HG03521 (cell line): Measurements from ENCODE around the gene PKP1.

Source experiments
- ATAC-seq: cut with Tn5 transposase; IDR thresholded peaks from one replicate; pipeline ENCODE4 v1.9.1; 2021; ENCODE audit warnings: mild to moderate bottlenecking, moderate library complexity; ENCODE audit not compliant: unreplicated experiment

The PKP1 gene

DNA sequence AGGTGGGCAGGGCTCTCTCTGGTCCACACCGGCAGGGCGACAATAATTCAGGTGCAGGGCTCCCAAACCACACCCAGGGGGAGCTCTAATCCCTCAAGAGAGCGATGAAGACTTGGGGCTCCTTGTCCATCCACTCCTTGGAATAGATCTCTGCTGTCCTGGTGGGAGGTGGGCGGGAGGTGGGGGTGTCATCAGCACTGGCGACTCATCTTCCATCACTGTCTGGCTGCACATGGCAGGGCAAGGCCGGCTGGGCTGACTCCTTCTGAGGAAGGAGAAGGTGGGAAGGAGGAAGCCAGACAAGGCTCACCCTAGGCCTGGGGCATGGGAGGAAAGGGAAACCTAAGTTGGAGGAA, 64.9 kb downstream of the PKP1 start:
- ATAC-seq = peak; percentile 43

DNA sequence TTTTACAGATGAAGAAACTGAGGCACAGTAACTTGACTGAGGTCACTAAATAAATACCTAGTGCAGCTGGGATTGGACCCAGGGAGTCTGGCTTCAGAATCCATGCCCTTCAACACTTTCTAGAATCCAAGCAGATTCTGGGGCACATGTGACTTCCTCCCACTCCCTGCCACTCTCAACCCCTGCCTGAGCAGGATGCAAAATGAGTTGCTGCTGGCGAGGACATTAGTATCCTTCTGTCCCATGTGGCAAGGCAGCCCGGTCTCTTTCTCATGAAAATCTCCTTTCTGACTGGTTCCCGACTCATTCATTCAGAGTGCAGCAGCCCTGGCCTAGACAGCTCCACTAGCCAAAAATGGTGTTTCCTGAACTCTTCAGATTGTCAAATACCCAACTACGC, 65.8 kb downstream of the PKP1 start:
- no peak for ATAC-seq

DNA sequence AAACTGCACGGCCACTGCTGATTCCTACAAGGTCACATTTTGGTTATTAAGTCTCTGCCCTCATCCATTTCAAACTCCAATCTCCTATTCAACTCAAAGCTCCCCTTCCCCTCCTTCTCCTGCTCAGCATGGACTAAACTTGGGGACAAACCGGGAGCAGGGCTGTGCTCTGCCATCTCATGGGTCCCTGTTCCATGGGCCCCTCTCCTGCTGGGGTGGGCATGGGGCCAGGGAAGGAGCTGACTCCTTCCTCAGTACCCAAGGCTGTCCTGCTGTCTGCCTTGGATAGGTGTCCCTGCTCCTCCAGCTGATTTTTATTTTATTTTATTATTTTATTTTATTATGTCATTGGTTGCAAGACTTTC, 67.0 kb downstream of the PKP1 start:
- no peak for ATAC-seq

DNA sequence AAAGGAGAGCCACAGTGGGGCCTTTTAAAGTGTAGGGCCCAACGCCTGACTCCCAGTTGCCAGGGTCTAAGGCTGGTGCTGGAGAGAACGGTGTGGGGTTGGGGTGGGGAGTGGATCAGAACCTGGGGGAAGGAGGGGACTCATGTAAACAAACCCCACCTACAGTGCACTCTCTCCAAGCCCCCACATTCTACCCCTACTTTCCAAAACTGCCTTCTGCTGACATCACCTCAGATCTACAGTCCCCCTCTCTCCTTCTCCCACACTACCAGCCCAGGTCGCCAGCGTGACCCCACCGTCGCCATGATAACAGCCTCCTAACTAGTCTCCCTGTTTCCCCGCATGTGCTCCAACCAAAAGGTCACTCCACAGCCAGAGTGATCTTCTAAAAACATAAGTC, 67.6 kb downstream of the PKP1 start:
- ATAC-seq = no peak

DNA sequence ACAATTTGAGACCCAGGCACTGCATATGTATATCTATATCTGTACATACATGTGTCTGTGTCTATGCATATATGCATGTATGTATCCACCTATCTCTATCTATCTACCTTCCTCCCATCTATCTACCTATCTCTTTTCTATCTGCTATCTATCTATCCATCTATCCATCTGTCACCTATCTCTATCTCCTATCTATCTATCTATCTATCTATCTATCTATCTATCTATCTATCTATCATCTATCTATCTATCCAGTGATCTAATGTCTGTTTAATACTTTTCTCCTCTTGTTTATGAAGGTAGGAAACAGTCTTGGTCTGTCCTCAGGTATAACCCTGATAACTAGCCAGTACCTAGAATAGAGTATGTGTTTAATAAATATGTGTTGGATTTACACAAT, 68.3 kb downstream of the PKP1 start:
- ATAC-seq = no peak

DNA sequence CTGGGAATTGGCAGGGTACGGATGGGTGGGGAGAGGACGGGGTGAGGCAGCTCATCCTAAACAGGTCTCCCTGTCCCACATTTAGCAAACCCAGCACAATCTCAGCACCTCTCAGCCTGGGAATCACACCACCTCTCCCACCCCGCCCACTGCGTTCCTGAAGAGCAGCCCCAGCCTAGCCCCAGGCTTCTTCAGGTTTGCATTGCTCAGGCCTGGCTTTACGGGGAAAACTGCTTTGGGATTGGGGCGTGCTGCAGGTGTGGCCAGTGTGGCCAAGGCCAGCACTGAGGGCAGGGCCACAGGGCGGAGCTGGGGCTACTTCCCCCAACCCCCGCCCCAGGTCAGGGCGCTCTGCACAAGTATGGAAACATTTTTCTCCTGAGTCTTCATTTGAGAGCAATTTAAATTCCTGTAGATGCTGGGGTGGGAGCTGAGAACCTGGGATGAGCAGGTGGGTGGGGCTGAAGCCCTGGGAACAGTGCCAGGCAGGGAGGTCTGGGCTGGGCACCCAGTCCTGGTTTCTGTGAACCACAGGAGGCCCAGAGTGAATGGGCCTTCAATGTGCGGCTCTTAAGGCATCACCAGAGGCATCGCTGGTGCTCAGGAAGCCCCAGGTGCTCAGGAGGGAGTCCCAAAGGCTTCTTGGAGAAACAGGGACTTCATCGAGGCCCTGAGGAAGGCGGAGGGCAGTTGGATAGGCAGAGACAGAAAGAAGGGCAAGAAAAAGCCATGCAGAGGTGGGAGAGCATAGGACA, 70.1 kb downstream of the PKP1 start:
- ATAC-seq = no peak

DNA sequence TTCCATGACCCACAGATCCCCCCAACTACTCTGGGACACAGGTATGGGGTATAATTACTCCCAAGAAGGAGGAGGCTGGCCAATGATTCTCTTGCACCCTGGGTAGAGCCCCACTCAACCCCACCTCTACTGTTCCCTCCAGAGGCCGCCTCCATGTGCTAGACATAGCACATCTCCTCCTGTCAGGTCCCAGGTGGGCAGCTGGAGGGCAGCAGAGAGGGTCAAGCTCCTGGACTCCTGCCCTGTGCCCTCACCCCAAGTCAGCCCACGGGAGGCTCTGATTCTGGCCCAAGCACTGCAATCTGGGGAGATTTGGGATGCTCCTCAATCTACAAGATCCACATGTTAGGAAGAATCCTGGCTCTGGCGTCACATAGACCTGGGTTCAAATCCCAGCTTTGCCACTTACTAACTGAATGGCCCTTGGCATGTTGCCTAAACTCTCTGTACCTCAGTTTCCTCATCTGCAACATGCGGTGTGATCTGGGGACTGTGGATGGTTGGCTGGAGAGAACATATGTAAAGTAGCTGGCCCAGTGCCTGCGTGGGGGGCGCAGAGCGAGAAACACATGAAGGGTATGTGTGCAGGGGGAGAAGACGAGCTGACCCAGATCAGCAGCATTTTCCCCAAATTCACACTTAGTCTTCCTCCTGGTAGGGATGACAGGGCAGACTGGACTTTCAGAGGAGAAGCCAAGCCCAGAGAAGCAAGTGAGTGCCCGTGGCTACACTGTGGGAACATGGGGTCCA, 71.0 kb downstream of the PKP1 start:
- no peak for ATAC-seq

DNA sequence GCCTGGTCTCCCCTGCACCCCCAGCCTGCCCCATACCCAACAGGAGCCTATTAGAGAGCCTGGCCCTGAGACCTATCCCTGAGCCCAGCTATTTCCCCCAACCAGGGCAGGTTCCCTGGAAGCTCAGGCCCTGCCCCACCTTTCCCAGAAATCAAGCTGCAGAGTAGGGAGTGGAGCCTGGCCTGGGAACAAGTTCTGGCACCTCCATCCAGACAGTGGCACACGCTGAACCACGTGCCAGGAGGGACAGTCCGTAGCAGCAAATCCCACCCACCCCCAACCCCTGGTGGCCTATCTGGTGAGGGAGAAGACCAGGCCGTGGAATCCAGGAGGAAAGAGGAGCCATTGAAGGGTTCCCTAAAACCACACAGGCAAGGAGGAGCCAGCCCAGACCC, 71.6 kb downstream of the PKP1 start:
- ATAC-seq = no peak

DNA sequence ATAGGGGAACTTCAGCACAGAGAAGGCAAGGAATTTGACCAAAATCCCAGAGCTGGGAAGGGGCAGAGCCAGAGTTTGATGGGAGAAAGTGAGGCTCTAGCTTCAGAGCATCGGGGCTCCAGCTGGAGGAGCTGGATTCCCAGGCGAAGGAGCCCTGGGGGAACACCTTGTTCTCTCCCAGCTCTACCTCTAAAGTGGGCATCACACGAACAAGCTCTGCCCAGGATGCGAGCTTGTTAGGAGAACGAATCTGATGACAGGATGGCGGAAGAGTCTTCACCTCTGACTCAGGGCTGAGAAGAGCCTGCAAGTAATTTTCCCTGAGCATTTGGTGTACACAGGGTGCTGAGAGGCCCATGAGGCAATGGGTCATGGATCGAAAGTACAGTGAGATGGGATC, 72.2 kb downstream of the PKP1 start:
- no peak for ATAC-seq

DNA sequence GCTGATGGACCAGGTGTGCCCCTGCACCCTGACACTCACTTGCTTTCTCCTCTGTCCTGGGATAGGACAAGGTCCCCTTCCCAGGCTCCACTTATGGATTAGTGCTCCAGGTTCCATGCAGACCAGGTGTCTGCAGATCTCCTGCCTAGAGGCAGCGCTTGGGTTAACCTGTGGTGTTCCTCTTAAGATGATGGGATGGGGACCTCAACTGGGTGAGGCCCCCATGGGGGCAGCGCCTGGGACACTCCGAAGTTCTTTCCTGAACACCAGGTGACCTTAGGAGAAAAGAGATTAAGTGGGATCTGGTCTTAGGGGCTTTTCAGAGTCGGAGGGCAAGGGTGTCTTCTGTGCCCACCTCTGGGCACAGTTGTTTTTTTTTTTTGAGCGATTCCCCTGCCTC, 72.9 kb downstream of the PKP1 start:
- ATAC-seq = no peak

DNA sequence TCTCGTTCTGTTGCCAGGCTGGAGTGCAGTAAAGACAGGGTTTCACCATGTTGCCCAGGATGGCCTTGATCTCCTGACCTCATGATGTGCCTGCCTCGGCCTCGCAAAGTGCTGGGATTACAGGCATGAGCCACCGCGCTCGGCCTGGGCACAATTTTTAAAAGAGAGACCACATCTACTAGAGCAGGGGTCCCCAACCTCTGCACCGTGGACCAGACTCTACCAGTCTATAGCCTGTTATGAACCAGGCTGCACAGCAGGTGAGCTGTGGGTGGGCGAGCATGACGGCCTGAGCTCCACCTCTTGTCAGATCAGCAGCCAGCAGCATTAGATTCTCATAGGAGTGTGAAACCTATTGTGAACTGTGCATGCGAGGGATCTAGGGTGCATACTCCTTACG, 73.4 kb downstream of the PKP1 start:
- no peak for ATAC-seq

DNA sequence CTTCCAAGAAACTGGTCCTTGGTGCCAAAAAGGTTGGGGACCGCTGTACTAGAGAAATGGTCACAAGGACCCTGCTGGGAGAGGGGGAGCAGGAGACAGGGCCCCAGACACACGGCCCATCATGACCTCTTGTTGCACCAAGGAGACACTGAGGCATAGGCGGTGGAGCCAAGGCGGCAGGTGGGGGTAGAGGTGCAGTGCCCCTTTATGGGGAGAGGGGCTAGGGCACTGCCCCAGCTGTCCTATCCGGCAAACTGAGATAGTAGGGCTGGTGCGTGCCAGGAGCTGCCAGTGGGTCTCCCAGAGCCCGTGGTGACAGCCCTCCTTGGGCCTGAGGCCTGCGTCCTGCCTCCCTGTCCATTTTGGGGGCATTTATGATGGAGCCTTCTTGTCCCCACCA, 73.9 kb downstream of the PKP1 start:
- ATAC-seq = no peak

DNA sequence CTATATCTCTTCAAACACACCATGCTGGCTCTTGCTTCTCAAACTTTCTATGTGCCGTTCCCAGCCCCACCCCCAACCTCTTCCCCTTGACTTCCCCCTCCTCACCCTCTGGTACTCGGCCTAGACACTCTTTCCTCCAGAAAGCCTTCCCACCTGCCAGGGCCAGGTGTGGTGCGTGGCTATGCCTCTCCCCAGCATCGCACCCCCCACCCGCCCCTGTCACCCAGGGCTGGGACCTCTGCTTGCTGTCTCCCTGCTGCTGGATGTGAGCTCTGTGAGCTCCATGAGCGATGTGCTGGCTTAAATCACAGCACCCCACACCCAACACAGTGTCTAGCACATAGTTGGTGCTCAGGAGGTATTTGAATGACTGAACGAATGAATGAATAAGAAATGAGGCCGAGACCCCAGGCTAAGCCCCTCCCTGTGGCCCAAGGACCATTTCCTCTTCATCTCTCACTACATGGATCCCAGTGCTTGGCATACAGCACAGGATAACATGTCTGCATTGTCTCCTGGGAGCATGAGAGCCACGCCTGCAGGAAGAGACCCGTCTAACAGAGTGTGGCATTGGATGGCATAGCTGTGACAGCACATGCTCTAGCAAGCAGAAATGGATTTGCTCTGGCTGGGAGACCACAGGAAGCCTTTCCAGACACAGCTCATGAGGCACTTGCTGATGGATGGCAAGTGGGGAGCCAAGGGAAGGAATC, 74.5 kb downstream of the PKP1 start:
- no peak for ATAC-seq

DNA sequence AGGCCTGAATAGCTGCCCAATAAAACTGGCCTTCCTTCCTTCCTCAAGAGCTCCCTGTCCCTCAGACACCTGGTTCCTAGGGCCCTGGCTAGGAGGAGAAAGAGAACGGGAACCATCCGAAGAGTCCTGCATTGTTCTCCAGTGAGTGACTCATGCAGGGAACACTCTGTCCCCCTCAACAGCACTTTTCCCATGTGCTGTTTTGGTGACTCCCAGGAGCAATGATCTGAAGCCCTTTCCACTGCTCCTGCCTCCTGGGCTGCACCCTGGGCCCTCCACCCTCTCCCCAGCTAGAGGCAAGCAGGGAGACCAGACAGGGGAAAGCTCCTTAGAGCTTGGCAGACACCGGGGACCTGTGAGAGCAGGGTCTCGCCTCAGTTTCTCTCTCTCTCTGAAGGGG, 75.3 kb downstream of the PKP1 start:
- no peak for ATAC-seq

DNA sequence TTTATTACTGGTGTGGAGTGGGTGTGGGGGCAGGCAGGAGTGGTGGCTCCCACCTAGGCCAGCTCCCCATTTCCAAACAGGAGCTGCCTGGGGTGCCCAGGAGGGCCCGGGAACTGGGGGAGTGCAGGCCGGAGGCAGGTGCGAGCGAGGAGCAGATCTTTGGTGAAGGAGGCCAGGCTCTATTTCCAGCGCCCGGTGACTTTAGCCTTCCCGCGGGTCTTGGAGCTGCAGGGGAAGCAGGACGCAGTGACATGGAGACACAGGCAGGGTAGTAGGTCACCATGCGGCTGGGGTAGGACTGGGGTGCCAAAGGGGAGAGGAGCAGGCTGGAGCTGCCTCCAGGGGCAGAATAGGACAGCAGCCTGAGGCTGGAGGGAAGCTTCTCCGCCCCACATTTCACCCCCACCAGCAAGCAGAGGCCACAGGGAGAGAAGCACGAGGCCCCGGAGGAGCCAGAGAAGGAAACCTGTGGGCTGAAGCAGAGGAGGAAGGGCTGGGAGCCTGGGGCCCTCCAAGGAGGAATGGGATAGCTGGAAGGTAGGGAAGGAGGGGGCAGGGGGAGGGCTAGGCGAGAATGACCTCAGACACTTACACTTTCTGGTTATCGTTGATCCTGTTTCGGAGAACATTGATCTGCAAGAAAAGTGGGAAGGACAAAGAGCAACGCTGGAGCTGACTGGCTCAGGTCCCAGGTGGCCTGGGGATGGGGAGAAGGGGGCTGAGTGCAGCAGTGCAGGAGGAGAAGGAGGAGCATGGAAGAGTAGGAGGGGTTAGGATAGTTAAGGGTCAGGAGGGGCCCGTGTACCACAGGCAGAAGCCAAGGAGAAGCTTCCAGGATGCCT, 75.9 kb downstream of the PKP1 start:
- no peak for ATAC-seq

DNA sequence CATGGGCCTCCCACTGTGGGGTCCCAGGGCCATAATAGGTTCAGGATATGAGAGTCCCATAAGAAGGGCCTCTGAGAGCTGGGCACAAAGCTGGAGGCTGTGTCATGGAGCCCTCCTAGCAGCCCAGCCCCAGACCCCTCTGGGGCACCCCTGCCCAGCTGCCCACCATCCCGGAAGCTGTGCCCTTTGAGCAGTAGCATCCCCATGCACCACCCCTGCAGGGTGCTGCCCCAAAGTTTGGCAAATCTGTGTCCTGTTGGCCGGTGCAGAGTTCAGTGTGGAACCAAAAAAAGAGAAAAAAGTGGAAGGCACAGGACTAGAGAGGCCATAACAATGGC, 76.5 kb downstream of the PKP1 start:
- ATAC-seq = no peak

DNA sequence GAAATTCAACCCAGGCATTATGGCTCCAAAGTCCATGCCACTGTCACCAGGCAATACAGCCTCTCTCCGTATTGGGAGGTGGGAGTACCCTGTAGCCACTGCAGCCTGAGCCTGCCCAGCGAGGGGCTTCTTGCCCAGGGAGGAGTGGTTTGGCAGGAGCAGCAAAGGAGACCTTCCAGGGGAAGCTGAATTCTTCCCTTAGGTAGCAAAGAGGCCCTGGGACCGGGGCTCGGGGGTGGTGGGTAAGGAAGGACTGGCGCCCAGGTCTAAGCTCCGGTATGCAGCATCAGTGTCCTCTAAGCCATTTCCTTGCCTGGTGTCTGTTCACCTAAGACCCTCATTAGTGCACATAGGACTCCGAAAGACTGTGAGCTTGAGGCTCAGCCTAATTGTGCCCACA, 77.2 kb downstream of the PKP1 start:
- no peak for ATAC-seq

DNA sequence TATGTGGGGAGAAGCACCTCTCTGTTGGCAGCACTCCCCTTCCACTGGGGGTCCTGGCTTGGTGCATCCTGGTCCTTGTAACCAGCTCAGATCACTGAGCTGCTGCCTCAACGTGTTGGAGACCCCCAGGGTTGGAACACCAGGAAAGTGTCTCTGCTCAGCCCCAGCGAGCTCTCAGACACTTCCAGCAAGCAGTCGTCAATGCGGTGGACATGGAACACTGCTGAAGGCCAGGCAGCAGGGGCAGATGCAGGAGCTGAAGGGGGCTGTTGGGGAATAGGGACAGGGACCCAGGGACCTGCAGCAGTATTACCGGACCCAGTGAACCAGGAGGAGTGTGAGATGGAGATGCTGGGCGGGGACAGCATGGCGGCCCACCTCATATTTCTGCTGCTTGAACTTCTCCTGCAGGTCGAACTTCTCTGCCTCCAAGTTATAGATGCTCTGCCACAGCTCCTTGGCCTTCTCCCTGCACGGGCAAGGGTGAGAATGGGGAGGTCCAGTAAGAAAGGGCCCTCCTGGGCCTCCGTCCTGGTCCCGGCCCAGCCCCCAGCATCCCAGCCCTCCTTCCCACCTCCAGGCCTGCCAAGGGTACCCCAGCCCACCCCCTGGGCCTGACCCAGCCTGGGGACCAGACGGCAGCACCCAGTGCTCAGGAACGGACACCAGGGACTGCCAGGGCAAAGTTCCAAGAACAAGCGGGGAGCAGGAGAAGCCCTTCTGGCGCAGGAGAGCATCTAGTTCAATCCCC, 77.8 kb downstream of the PKP1 start:
- no peak for ATAC-seq

DNA sequence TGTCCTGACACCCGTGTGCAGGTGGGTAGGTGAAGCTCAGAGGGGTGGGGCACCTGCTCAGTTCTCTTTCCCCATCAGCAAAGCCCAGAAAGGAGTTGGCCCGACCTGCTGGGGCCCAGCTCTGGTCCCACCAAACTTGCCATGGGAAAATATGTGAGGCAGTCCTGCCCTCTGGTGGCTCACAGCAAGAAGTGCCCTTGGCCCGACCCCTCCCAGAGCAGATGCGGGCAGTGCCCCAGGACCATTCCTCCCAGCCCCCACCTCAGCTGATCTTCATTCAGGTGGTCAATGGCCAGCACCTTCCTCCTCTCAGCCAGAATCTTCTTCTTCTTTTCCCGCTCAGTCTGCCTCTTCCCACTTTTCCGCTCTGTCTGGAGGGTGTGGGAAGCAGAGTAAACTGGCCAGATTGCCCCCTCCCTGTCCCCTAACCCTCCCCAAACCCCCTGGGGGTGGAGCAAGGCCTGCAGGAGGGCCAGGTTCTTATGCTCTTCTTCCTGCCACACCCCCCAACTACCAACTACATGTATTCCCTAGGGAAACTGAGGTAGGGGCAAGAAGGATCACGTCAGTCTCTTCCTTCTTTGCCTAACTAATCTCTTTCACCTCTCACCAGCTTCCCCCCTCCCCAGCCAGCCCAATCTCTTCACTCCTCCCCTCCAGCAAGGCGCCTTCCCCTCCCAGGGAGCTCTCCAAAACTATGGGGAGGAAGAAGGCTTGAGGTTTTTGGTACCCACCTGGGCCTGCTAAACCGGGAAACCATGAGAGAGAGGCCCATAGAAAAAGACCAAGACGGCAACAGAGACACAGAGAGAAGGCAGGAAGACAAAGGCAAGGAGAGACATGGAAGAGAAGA, 78.6 kb downstream of the PKP1 start:
- no peak for ATAC-seq

DNA sequence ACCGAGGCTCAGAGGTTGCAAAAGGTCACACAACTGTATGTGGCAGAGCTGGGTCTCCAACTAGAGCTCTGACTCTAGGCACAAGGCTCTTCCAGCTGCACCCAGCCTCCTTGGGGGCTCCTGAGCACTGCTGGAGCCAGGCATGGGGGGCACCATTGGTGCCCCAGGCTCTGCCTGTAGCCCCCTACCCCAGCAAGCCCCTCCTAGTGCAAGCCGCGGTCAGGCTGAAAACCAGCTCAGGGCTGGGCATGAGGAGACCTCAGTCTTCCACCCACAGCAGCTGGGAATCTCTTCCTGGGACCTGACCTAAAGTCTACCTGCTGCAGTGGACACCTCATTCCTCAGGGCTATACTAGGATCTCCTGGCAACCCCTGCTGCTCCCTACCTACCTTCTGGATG, 79.6 kb downstream of the PKP1 start:
- ATAC-seq = no peak
